MM.1S (cell line): ENCODE results near the gene ARHGEF2.

Experiments used
- DNase-seq: peaks from one replicate; pipeline ENCODE4 v3.0.0-alpha.2; 2015
- H2AFZ ChIP-seq: fragments of 300-600 bp; sonication (generic); 2 replicates; pipeline ENCODE4 v1.6.0; 2016; ENCODE audit warnings: antibody characterized with exemption, low read length
- H3F3A ChIP-seq: fragments of 300-600 bp; sonication (generic); 2 replicates; pipeline ENCODE4 v1.6.1; 2016; ENCODE audit warnings: mild to moderate bottlenecking, antibody characterized with exemption, low read length, moderate library complexity, mixed read lengths; ENCODE audit not compliant: insufficient read depth
- H3K27ac ChIP-seq: fragments of 300-600 bp; sonication (generic); 2 replicates; pipeline ENCODE4 v1.5.1; 2016; ENCODE audit warnings: mild to moderate bottlenecking, low read length
- H3K27me3 ChIP-seq: fragments of 300-600 bp; sonication (generic); replicated peaks from 2 replicates; pipeline ENCODE4 v1.6.0; 2016; ENCODE audit warnings: low read length; ENCODE audit not compliant: insufficient read depth
- H3K36me3 ChIP-seq: fragments of 300-600 bp; sonication (generic); replicated peaks from 2 replicates; pipeline ENCODE4 v1.6.1; 2016; ENCODE audit warnings: mild to moderate bottlenecking, low read length, mixed read lengths; ENCODE audit not compliant: insufficient read depth
- H3K4me1 ChIP-seq: fragments of 300-600 bp; sonication (generic); 2 replicates; pipeline ENCODE4 v1.6.1; 2016; ENCODE audit warnings: low read length, mixed read lengths
- H3K4me2 ChIP-seq: fragments of 300-600 bp; sonication (generic); 2 replicates; pipeline ENCODE4 v1.6.0; 2016; ENCODE audit warnings: low read depth, low read length
- H3K4me3 ChIP-seq: fragments of 300-600 bp; sonication (generic); 2 replicates; pipeline ENCODE4 v1.5.1; 2016; ENCODE audit warnings: low read length, mixed read lengths
- H3K79me2 ChIP-seq: fragments of 300-600 bp; sonication (generic); 2 replicates; pipeline ENCODE4 v1.6.1; 2016; ENCODE audit warnings: mixed run types, low read length, mixed read lengths
- H3K9ac ChIP-seq: fragments of 300-600 bp; sonication (generic); 2 replicates; pipeline ENCODE4 v1.6.1; 2016; ENCODE audit warnings: low read length, mixed read lengths
- H3K9me2 ChIP-seq: fragments of 300-600 bp; sonication (generic); replicated peaks from 2 replicates; pipeline ENCODE4 v1.6.1; 2016; ENCODE audit warnings: mild to moderate bottlenecking, low read length, mixed read lengths; ENCODE audit not compliant: insufficient read depth
- H3K9me3 ChIP-seq: fragments of 300-600 bp; sonication (generic); replicated peaks from 2 replicates; pipeline ENCODE4 v1.6.1; 2016; ENCODE audit warnings: mild to moderate bottlenecking, low read length, mixed read lengths; ENCODE audit not compliant: insufficient read depth
- H4K20me1 ChIP-seq: fragments of 300-600 bp; sonication (generic); 2 replicates; pipeline ENCODE4 v1.6.1; 2016; ENCODE audit warnings: mild to moderate bottlenecking, low read length, moderate library complexity, mixed read lengths; ENCODE audit not compliant: insufficient read depth
- CTCF ChIP-seq: fragments of 300-600 bp; sonication (generic); IDR thresholded peaks from 2 replicates; pipeline ENCODE4 v1.5.1; 2016; ENCODE audit warnings: antibody characterized with exemption, low read length, mixed read lengths
- EZH2 ChIP-seq: fragments of 300-600 bp; sonication (generic); optimal IDR thresholded peaks from 2 replicates; pipeline ENCODE3; 2017; ENCODE audit warnings: low read depth, mild to moderate bottlenecking, antibody characterized with exemption, low read length, mixed read lengths
- EZH2phosphoT487 ChIP-seq: fragments of 300-600 bp; sonication (generic); IDR thresholded peaks from 2 replicates; pipeline ENCODE4 v1.6.1; 2018; ENCODE audit warnings: antibody characterized with exemption, low read length

ARHGEF2 gene

GRCh38 chr1:155899683-155900082 is 78.7 kb downstream of the ARHGEF2 start:
- no peaks in the 10 kb centered on the region for H3F3A ChIP-seq
- no peak for DNase-seq
- no peaks in the 10 kb centered on the region for H3K27me3 ChIP-seq
- no peaks in the 10 kb centered on the region for H3K4me1 ChIP-seq
- H4K20me1 ChIP-seq, result no peaks in the 10 kb centered on the region
- H2AFZ ChIP-seq, result no peak overlapping the region
- H3K36me3 ChIP-seq, result peaks cover 10% of the 10 kb centered on the region; the same call in 1 of the 2 replicates
- TF ChIP-seq EZH2phosphoT487 (no peak), CTCF (no peak), EZH2 (no peak)
- H3K9ac ChIP-seq, result no peak overlapping the region
- no peak overlapping the region for H3K4me2 ChIP-seq
- H3K4me3 ChIP-seq, result no peak overlapping the region
- no peaks in the 10 kb centered on the region for H3K79me2 ChIP-seq
- no peaks in the 10 kb centered on the region for H3K9me3 ChIP-seq
- no peaks in the 10 kb centered on the region for H3K9me2 ChIP-seq
- H3K27ac ChIP-seq, result no peak overlapping the region

GRCh38 chr1:155898888-155899287 is 79.5 kb downstream of the ARHGEF2 start:
- H3K36me3 ChIP-seq, result 0 out of 2 replicates have a peak, but pooled peaks cover 4% of the 10 kb centered on the region

GRCh38 chr1:155897746-155898145 is 80.6 kb downstream of the ARHGEF2 start:
- H3K79me2 ChIP-seq, result no peaks in the 10 kb centered on the region
- H3K9me2 ChIP-seq, result no peaks in the 10 kb centered on the region
- no peak overlapping the region for H3K4me3 ChIP-seq
- DNase-seq, result no peak
- no peak overlapping the region for H3K9ac ChIP-seq
- no peaks in the 10 kb centered on the region for H3K36me3 ChIP-seq
- H3K4me1 ChIP-seq, result no peaks in the 10 kb centered on the region; the same call in 1 of the 2 replicates
- H4K20me1 ChIP-seq, result no peaks in the 10 kb centered on the region
- TF ChIP-seq EZH2 (no peak), EZH2phosphoT487 (no peak), CTCF (no peak)
- H3K4me2 ChIP-seq, result no peak overlapping the region
- no peaks in the 10 kb centered on the region for H3K27me3 ChIP-seq
- no peak overlapping the region for H2AFZ ChIP-seq
- no peaks in the 10 kb centered on the region for H3K9me3 ChIP-seq
- no peaks in the 10 kb centered on the region for H3F3A ChIP-seq
- H3K27ac ChIP-seq, result no peak overlapping the region

More at GRCh38 chr1:155898888-155899287, 79.5 kb downstream of the ARHGEF2 start:
- Histone ChIP-seq H3K4me3 (no peak overlapping the region), H3F3A (no peaks in the 10 kb centered on the region), H3K9me2 (no peaks in the 10 kb centered on the region), H2AFZ (no peak overlapping the region), H3K27me3 (no peaks in the 10 kb centered on the region), H3K27ac (no peak overlapping the region), H3K4me2 (no peak overlapping the region), H4K20me1 (no peaks in the 10 kb centered on the region), H3K4me1 (no peaks in the 10 kb centered on the region), H3K79me2 (no peaks in the 10 kb centered on the region), H3K9me3 (no peaks in the 10 kb centered on the region), H3K9ac (no peak overlapping the region)
- no peak for TF ChIP-seq EZH2
- no peak for DNase-seq
